ENCODE results near the gene SLC6A6.

SLC6A6 gene

DNA sequence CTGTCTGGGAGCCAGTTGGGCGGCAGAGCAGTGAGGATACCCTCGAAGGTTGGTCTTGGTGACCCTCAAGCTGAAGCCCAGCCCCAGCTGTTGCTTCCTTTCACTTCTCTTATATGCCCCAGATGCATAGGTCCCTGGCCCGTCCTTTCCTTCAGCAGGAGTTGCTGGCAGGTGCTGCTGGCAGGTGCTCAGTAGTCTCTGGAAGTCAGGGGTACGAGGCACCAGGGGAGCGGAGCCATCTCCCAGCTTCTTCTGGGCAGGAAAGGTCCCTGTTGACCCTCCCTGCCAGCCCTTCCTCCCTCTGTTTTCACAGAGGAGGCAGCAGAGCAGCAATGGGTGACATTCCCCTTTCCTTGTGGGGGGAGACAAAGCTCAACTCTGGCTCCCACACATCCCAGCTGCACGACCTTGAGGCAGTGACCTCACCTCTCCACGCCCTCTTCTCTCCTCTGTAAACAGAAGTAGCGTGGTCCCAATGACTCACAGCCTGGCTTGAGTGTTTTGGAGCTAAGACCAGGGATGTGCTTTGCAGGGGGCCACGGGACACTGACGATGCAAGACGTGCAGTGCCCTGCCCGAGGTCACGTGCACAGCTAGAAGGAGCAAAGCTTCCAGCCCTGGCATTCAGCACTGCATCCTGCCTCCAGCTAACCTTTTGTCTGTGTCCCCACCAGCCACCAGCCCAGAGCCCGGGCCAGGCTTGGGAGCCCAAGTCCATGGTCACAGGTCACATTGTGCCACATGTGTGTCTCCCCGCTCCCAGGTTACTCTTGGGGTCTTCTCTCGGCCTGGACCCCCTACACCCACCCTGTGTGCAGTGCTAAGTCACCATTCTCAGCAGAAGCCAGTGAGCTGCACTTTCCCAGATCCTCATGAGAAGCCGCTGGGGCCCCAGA, 49.7 kb downstream of the SLC6A6 start:
- in situ Hi-C loops (cut with HindIII; ENCODE audit: low sequenced_read_pairs) = loop anchor here (5.0 to 10.0 kb wide), 2 partner anchors 50 to 247 kb away; partner anchors contain the start of gene SLC6A6

DNA sequence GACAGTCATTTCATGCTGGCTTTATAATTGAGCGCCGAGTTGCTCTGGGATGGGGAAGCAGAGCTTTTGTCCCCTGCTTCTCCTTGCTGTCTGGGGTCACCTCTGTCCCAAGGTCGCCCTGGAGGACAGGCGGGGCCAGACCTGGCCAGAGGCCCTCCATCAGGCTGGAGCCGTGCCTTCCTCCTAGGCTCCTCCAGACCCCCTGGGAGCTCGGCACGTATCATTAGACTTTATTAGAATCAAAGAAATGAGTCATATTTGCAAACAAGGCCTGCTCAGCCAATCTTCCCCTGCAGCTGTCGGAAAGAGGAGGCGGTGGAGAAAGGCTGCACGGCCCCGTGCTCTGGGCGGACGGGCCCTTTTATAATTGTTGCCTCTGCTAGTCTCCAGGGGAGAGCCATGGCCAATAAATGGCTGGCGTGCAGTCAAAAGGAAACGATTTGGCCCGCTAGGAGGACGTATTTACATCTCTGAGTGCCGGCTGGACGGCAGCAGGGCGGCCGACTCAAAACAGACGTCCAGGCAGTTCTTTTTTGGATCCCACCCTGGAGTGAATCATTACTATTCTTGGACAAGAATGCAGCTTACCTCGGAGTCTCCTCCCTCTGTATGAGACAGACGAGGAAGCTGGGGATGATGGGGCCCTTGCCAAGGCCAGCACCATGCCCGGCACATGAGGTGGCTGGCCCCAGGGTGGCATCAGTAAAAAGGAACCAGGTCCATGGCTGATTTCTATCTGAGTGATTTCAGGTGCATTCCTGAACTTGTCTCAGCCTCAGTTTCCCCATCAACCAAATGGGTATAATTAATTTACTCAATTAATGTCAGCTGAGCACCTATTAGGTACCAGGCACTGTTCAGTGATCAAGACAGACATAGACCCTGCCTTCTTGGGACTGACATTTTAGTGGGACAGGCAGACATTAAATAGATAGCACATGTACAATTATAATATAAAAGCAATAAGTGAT, 50.6 kb downstream of the SLC6A6 start:
- in situ Hi-C loops (cut with HindIII; ENCODE audit: low sequenced_read_pairs) = loop anchor here (5.0 to 10.0 kb wide), 2 partner anchors 51 to 248 kb away; partner anchors contain the start of gene SLC6A6

DNA sequence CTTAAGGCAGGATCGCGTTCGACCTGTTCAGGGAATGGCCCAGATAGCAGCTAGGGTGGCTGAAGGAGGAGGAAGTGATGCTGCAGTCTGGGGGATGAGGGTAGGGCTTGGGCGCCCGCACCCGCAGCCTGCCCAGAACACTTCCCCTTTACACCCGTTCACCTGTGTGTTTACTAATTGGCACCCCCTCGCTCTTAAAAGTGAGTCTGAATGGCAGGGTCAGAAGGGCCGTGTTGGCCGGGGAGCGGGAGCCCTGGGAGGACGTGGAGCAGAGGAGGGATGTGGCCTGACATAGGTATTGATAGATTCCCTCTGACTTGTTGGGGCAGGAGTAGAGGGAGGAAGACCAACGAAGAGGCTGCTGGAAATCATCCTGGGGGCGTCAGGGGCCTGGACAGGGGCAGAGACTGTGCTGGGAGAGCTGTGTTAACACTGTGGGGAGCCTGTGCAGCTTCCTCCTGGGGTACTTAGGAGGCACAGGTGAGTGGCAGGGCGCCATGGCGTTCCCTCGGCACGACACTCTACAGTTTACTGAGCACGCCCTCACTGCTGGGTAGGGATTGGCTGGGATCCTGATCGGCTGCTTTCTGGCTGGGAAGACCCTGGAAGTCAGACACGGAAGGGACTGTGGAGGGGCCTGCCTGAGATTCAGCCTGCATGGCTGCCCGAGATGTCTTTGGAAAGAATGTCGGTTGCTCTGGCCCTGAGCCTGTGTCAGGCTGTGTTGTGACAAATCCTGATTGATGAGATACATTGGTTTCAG, 51.7 kb downstream of the SLC6A6 start:
- in situ Hi-C loops (cut with HindIII; ENCODE audit: low sequenced_read_pairs) = loop anchor here (5.0 to 10.0 kb wide), 2 partner anchors 52 to 249 kb away; partner anchors contain the start of gene SLC6A6

DNA sequence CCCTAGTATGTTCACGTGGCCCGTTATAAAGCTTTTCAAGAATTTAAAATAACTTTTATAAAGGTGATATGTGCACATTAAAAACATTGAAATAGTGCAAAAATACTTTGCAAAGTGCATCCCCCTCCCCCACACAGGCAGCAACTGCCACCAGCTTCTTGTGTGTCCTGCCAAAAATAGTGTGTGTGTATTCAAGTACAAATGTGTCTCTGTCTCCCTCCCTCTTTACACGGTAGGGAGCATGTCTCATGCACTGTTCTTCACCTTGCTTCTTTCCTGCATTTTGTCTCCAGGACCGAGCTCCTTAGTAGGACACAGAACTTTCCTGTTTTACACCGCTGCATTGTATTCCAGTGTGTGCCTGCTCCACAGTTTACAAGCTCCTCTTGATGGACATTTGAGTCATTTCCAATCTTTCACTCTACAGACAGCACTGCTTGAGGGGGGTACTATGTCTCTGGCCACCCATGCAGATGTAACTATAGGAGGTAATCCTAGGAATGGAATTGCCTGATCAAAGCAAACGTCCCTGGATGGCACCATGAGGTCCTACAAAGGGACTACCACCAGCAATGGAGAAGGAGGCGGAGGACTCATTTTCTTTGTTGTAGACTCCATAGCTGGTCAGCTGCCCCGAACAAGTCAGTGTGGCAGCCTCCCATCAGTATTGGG, 52.4 kb downstream of the SLC6A6 start:
- in situ Hi-C loops (cut with HindIII; ENCODE audit: low sequenced_read_pairs) = loop anchor here (5.0 to 10.0 kb wide), 2 partner anchors 52 to 250 kb away; partner anchors contain the start of gene SLC6A6

DNA sequence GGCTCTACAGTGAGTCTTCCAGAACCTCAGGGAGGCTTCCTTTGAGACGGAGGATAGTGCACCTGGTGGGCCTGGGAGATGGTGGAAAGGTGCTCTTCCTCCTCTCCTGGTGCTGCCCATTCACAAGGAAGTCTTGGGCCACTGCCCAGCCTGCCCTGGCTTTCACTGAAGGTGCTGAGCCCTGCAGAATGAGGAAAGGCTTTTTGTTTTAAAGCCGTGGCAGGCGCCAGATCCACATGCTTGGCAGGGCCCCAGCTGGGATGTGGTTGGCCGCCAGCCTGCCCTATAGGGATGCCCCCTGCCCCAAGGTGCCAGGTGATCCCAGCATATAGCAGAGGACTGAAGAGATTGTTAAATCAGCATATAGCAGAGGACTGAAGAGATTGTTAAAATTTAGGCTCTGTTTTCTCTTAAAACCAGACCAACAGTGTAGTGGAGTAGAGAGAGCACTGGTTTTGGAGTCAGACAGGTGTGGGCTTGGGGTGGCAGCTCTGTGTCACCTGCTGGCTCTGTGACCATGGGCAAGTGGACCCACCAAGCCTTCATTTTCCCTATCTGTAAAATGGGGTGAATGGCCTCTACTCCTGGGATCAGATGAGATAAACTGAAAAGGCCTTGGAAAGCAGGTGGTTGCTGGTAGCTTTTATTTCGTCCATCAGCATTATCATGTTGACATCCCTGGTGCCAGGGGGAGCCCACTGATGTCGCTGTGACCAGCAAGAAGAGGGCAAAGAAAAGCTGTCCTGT, 53.3 kb downstream of the SLC6A6 start:
- in situ Hi-C loops (cut with HindIII; ENCODE audit: low sequenced_read_pairs) = loop anchor here (10.0 kb wide), 1 partner anchor 251 kb away; no protein-coding TSS in a partner anchor

DNA sequence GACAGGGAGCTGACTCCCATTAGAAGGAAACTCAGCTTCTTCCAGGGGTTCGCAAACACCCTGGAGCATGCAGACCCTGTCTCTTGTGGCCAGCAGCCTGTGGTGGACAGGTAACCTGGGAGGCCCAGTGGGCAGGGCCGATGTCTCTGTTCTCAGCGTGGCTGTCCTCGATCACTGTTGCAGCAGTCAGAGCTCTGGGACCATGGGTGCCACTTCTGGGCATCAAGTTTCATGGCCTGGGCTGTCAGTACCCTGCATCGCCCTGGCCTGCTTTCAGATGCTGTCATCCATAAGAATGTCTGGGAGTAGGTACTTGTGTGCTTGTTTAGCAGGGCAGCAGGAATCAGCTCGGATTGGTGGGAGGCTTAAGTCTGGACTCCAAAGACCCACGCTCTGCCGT, 54.4 kb downstream of the SLC6A6 start:
- in situ Hi-C loops (cut with HindIII; ENCODE audit: low sequenced_read_pairs) = loop anchor here (10.0 kb wide), 1 partner anchor 252 kb away; no protein-coding TSS in a partner anchor

DNA sequence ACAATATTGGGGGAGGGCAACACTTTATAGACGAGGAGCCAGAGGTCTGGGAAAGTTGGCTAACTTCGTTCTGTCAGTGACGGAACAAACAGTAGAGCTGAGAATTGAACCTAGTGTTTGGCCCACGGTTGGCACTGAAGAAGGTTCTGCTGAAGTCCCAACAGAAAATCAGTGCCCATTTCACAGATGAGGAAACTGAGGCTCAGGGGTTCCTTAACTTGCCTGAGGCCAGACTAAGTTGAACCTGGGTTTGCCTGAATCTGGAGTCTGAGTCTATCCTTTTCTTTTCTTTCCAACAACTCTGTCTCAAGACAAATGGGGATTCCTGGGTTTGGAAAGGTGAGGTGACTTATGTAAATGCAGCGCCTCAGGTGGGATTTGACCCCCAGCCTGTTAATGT, 55.1 kb downstream of the SLC6A6 start:
- in situ Hi-C loops (cut with HindIII; ENCODE audit: low sequenced_read_pairs) = loop anchor here (10.0 kb wide), 1 partner anchor 253 kb away; no protein-coding TSS in a partner anchor

DNA sequence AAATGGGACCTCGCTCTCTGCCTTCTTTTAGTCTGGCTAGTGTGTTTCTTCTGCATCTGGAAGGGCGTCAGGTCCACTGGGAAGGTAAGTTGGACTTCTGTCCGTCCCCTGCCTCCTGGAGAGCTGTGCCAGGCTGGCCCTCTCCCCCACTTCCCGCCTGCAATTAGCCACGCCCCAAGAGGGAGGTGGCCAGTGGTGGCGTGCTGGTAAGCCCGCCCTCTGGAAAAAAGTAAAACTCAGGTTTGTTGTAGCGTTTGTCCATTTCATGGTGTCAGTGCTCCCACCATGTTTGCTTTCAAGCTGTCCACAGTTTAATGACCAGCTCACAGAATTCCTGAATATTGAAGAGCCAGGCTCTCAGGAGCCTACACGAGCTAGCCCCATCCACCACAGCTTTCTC, 55.6 kb downstream of the SLC6A6 start:
- in situ Hi-C loops (cut with HindIII; ENCODE audit: low sequenced_read_pairs) = loop anchor here (10.0 kb wide), 1 partner anchor 253 kb away; no protein-coding TSS in a partner anchor

DNA sequence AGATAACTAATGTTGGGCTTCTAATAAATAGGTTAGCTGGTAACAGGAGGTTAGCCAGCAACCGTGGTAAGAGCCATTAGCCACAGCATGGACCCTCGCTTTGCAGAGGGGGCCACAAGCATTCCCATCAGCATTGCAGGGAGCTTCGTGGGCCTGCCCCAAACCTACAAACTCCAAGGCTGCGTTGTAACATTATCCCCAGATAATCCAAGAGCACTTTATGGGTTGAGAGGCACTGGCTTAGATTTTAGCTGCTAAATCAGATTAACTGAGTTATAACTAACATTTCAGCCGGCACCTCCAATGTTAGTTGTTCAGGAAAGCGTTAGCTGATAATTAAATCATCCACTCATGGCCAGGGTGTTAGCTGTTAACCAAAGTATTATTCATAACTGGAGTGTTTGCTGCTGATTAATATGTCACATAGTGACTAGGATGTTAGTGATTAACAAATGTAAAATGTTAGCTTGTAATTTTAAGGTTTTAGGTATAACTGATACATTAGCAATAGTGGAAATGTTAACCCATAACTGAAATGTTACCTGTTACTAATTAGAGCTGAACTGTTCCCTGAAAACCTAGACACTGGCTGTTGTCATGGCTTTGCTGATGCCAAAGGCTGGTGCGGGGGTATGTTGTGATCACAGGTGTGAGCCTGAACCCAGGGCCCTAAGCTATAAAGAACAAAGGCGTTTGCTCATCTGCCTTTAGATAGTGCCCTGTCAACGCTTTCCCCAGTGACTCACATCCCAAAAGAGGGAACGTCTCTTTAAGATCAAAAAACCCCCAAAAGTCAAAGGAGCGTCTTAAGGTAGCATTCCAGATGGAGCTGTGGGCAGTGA, 56.2 kb downstream of the SLC6A6 start:
- in situ Hi-C loops (cut with HindIII; ENCODE audit: low sequenced_read_pairs) = loop anchor here (10.0 kb wide), 1 partner anchor 254 kb away; no protein-coding TSS in a partner anchor

DNA sequence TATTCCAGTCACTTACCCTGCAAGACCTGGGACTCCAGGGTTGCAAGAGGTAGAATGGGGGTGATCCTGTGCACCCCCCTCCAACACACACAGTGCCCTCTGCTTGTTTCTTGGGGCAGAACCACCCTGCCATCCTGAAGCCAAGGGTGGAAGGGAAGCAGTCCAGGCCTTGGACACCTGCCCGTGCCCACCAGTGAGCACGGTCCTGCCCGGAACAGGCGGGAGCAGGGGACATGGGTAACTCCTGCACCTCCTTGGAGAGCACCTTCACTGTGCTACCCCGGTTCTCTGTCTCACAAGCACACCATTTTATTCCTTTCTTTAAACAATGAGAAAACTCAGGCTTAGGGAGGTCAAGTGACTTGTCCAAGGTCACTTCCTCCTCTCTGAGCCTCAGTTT, 57.0 kb downstream of the SLC6A6 start:
- in situ Hi-C loops (cut with HindIII; ENCODE audit: low sequenced_read_pairs) = loop anchor here (10.0 kb wide), 1 partner anchor 255 kb away; no protein-coding TSS in a partner anchor

DNA sequence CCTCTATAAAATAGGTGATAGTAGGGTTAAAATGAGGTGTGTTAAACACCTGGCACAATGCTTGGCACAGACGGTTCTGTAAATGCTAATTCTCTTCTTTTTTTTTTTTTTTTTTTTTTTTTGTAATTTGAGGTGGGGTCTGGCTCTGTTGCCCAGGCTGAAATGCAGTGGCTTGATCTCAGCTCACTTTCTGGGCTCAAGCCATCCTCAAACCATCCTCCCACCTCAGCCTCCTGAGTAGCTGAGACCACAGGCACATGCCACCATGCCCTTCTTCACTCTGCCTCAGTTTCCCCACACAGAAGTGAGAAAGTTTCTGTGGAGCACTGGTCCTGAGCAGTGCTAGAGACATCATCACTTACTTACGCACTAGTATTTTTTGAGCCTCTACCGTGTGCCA, 57.4 kb downstream of the SLC6A6 start:
- in situ Hi-C loops (cut with HindIII; ENCODE audit: low sequenced_read_pairs) = loop anchor here (10.0 kb wide), 1 partner anchor 255 kb away; no protein-coding TSS in a partner anchor

DNA sequence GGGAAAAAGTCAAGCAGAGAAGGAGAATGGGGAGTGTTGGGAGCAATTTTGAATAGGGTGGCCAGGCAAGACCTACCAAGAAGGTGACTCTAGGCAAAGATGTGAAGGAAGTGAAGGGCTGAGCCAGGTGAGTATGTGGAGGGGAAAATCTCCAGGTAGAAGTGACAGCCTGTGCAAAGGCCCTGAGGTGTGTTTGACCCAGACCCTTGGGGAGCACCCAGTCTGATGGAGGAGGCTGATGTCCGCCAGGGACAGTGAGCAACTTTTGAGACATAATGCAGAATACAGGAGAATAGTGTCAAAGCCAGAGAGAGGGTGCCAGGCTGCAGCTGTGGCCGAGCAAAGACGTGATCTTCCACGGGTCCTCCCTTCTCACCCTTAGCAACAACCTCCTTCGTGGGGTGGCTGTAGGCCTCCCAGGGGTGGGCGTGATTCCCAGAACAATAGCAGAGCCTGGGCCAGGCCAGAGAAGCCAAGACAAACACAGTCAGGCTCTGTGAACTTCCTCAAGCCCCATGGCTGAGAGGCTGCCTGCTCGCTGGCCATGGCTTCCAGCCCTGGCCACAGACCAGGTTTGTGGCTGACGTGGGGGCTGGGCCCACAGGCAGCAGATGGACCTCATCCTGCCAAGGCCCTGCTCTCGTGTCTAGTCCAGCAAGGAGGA, 58.1 kb downstream of the SLC6A6 start:
- in situ Hi-C loops (cut with HindIII; ENCODE audit: low sequenced_read_pairs) = no loop called here

DNA sequence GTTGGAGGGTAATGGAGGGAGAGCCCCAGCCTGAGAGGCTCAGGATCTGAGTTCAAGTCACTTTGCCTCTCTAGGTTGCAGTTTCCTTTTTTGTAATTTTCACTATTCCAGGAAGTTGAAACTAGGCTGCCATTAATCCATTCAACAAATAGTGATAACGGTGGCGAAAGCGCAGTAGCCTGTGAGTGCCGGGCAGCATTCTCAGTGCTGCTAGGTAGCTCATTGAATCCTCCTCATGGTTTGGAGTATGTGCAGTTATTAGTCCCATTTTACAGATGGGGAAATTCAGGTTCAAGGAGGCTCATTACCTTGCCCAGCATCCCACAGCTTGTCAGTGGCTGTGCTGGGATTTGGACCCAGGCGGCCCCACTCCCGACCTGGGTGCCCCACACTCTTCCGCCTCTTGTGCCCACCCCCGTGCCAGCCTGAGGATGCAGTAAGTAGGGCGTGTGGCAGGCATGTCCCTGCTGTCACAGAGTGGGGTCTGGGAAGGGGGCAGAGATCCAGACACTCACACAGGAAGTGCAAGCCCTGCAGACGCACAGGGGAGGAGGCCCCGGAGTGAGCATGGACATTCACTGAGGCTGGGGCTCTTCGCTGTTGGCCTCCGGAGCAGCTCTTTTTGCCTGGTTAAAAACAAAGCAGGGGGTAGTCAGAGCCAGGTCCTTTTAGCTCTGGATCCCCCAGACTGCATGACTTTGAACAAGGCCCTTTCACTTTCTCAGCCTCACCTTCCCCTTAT, 58.8 kb downstream of the SLC6A6 start:
- in situ Hi-C loops (cut with HindIII; ENCODE audit: low sequenced_read_pairs) = no loop called here

DNA sequence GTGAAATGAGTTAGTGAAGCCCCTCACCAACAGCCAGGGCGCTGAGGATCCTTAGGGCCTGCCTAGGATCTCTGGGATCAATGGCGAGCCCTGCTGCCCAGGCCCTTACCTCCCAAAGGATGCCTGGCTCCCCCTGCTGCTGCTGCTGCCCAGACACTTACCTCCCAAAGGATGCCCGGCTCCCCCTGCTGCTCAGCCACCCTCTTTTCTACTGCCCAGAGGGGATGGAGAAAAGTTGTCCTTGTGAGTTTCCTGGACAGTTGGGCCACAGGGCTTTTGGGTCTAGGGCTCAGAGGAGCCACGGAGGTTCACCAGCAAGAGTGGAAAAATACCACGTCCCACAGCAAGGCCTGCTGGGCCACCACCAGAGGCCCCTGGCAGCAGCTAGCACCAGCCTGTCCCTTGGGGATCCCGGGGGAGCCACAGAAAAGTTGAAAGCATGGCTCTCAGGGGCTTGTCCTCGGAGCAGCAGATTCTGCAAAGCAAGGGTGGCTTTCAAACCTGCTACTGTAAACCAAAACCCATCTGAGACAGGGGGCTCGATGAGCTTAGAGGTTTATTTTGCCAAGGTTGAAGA, 59.4 kb downstream of the SLC6A6 start:
- in situ Hi-C loops (cut with HindIII; ENCODE audit: low sequenced_read_pairs) = no loop called here

DNA sequence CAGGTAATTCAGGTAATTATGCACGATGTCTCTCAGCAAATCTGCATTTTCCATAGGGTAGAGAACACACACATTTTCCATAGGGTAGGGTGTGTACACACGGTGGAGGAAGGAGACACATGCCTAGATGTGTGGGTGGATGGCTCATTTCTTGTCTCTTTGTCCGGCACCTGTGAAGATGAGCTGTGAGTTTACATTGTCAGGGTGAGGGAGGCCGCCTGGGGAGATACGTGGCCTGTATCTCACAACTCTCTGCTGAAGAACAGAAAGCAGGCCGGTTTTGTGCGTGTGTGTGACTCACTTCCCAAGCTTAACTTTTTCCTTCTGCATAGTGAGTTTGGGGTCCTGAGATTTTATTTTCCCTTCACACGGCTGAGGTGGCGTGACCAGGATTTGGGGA, 60.3 kb downstream of the SLC6A6 start:
- in situ Hi-C loops (cut with HindIII; ENCODE audit: low sequenced_read_pairs) = no loop called here
